Natural killer cell (primary cell): Measurements from ENCODE around the gene RAP1A. TPM values are rescaled to one million over a fixed set of nuclear protein-coding genes. Genes with fewer than 3 reads are reported as not detected.

Experiments
- ATAC-seq, 3 donors: fragments of 150-1000 bp in 2 of 3; fragments of 200-7000 bp in 1 of 3; cut with Tn5 transposase; 1 replicate in 1 of 3; 2 replicates in 2 of 3; pipeline ENCODE4 v1.10.0; 2021; ENCODE audit warnings: mild to moderate bottlenecking in 2 of 3, moderate library complexity in 2 of 3
- DNase-seq, 2 donors: peaks; one replicate each; pipeline versions ENCODE4 v3.0.0 to v3.0.0-alpha.2; 2013 to 2021; ENCODE audit warnings: mixed read lengths in 1 of 2
- H3K27ac ChIP-seq: one replicate; pipeline ENCODE4 v1.5.1; 2013; ENCODE audit warnings: mild to moderate bottlenecking, low read length
- H3K27me3 ChIP-seq: one replicate; pipeline ENCODE4 v1.6.1; 2013; ENCODE audit warnings: low read length; ENCODE audit not compliant: control insufficient read depth, insufficient read depth
- H3K36me3 ChIP-seq: one replicate; pipeline ENCODE4 v1.6.1; 2013; ENCODE audit warnings: low read length; ENCODE audit not compliant: control insufficient read depth, insufficient read depth
- H3K4me1 ChIP-seq: one replicate; pipeline ENCODE4 v1.6.1; 2013; ENCODE audit warnings: low read length; ENCODE audit not compliant: control insufficient read depth, insufficient read depth
- H3K4me3 ChIP-seq: one replicate; pipeline ENCODE4 v1.5.1; 2013; ENCODE audit warnings: low read length
- H3K9me3 ChIP-seq: one replicate; pipeline ENCODE4 v1.6.1; 2013; ENCODE audit warnings: low read length; ENCODE audit not compliant: control insufficient read depth, insufficient read depth
- H3K27ac Mint-ChIP-seq, 2 donors: one replicate each; pipeline ENCODE4 v1.8.0; 2022; ENCODE audit warnings: mild to moderate bottlenecking in 2 of 2, mixed read lengths in 2 of 2, moderate library complexity in 1 of 2
- H3K27me3 Mint-ChIP-seq, 2 donors: one replicate each; pipeline ENCODE4 v1.8.0; 2022; ENCODE audit warnings: low read depth in 2 of 2, mixed read lengths in 2 of 2
- H3K36me3 Mint-ChIP-seq: one replicate; pipeline ENCODE4 v1.8.0; 2022; ENCODE audit warnings: mixed read lengths
- H3K4me1 Mint-ChIP-seq, 2 donors: one replicate each; pipeline ENCODE4 v1.8.0; 2022; ENCODE audit warnings: mixed read lengths in 2 of 2
- H3K4me3 Mint-ChIP-seq: one replicate; pipeline ENCODE4 v1.8.0; 2022; ENCODE audit warnings: mild to moderate bottlenecking, moderate library complexity, mixed read lengths
- H3K9me3 Mint-ChIP-seq, 2 donors: one replicate each; pipeline ENCODE4 v1.8.0; 2022; ENCODE audit warnings: mixed read lengths in 2 of 2
- WGBS: methylation state at CpG from one replicate; pipeline ENCODE4 v1.1.7; 2013; ENCODE audit warnings: missing lambda C conversion rate; ENCODE audit not compliant: insufficient coverage; 5-methylcytosine and 5-hydroxymethylcytosine counted together
- intact Hi-C: fragments of 100-400 bp; cut with micrococcal nuclease; formaldehyde crosslinking; loops from one replicate; pipeline ENCODE4 v1.14.2; 2022
- total RNA-seq, 4 donors: library from RNA; stranded (reverse); fragments of 120-200 nt in 1 of 4; gene quantifications; one replicate each; pipeline versions ENCODE4 v1.2.3 to v1.2.4, GENCODE V29; 2013 to 2022
- TF ChIP-seq, protein P1 (sequence below): fragments of 200-600 bp; IDR thresholded peaks from one replicate; pipeline ENCODE4 v1.8.0; 2022; ENCODE audit warnings: antibody characterized with exemption

Gene RAP1A
- total RNA-seq, 3 donors from 2014 or later (not counting 1 experiment from before 2014, with no cell fraction given), result 83.7 to 112 (median 104) TPM

DNA sequence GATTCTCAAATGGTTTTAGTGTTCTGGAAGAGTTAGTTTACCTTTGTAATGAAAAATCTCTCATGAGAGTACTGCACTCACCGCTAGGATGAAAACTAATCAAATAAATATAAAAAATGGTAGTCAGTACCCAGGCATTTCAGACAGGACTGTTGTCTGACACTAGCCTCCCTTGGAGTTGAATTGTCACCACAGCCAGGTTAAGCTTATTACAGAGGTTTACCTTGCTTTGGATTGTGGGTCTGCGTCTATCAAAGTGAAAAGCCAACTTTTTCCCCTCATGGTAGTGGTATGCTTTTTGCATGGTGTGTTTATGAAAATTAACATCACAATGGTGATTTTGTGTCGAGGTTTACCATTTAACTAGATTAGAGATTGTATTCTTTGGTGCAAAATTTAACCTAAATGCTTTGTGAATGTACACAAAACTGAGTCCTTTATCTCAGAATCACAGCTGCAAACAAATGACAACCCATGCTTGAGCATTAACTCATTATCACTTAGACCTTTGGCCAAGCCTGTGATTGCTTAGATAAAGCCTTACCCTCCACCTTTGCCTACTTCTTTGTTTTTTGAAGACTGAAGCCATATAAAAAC, 20.1 kb downstream of the RAP1A start:
- ATAC-seq (no peak), DNase-seq (no peak)
- H3K27ac ChIP-seq, result no peak overlapping the region
- H3K4me3 Mint-ChIP-seq, result no peak overlapping the region
- H3K4me1 Mint-ChIP-seq, result peaks cover 56 to 57% of the 10 kb centered on the region in 2 donors
- no peaks in the 10 kb centered on the region for H3K27me3 Mint-ChIP-seq
- H3K36me3 ChIP-seq, result peaks cover 3% of the 10 kb centered on the region
- no peaks in the 10 kb centered on the region for H3K9me3 ChIP-seq
- no peak overlapping the region for H3K4me3 ChIP-seq
- TF ChIP-seq, protein P1, sequence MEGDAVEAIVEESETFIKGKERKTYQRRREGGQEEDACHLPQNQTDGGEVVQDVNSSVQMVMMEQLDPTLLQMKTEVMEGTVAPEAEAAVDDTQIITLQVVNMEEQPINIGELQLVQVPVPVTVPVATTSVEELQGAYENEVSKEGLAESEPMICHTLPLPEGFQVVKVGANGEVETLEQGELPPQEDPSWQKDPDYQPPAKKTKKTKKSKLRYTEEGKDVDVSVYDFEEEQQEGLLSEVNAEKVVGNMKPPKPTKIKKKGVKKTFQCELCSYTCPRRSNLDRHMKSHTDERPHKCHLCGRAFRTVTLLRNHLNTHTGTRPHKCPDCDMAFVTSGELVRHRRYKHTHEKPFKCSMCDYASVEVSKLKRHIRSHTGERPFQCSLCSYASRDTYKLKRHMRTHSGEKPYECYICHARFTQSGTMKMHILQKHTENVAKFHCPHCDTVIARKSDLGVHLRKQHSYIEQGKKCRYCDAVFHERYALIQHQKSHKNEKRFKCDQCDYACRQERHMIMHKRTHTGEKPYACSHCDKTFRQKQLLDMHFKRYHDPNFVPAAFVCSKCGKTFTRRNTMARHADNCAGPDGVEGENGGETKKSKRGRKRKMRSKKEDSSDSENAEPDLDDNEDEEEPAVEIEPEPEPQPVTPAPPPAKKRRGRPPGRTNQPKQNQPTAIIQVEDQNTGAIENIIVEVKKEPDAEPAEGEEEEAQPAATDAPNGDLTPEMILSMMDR, result no peak
- H3K36me3 Mint-ChIP-seq, result no peaks in the 10 kb centered on the region
- H3K27ac Mint-ChIP-seq, result no peak overlapping the region
- H3K4me1 ChIP-seq, result peaks cover 10% of the 10 kb centered on the region
- 93% methylated on average over 2 of the region's 3 CpGs for WGBS
- no peaks in the 10 kb centered on the region for H3K27me3 ChIP-seq
- H3K9me3 Mint-ChIP-seq, result no peaks in the 10 kb centered on the region
- intact Hi-C loops, result no loop called here

DNA sequence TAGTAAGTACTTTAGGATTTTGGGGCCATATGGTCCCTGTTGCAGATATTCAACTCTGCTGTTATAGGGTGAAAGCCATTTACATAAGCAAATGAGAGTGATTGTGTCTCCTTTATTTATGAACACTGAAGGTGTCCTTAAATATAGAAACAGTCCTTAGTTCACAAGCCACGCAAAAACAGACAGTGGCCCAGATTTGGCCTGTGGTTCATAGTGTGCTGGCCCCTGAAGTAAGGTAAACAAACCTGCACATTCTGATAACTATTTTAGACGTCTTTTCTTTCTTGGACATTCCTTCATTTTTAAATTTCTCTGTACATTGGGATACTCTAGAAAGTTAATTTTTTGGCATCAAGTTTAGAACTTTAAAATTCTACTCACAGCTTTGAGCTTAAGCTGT, 23.5 kb downstream of the RAP1A start:
- Histone ChIP-seq H3K27me3 (no peaks in the 10 kb centered on the region), H3K27ac (no peak overlapping the region), H3K9me3 (no peaks in the 10 kb centered on the region), H3K4me3 (no peak overlapping the region), H3K36me3 (peaks cover 3% of the 10 kb centered on the region), H3K4me1 (peaks cover 17% of the 10 kb centered on the region)
- Mint-ChIP-seq H3K27me3 (no peaks in the 10 kb centered on the region), H3K27ac (peak overlapping the region; percentile 37 to 62), H3K4me1 (peaks cover 63 to 67% of the 10 kb centered on the region in 2 donors), H3K4me3 (no peak overlapping the region), H3K9me3 (no peaks in the 10 kb centered on the region), H3K36me3 (no peaks in the 10 kb centered on the region)
- intact Hi-C loops, result no loop called here
- DNase-seq (no peak), ATAC-seq (no peak)
- 87% methylated on average over 2 of the region's 2 CpGs for WGBS
- TF ChIP-seq, protein P1, result no peak

DNA sequence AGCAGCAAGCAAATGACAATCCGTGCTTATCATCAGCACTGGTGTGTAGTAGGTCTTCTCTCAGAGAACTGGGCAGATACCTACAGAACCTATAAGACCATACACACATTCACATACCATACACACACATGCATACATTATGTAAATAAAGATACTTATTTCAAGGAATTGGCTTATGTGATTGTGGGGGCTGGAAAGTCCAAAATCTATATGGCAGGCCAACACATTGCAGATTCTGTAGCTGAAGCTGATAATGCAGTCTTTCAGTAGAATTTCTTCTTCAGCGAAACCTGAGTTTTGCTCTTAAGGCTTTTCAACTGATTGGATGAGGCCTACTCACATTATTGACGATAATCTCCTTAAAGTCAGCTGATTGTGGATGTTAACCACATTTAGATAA, 24.1 kb downstream of the RAP1A start:
- H3K4me3 Mint-ChIP-seq, result no peak overlapping the region
- no peak for ATAC-seq
- TF ChIP-seq, protein P1, result no peak
- Histone ChIP-seq H3K27ac (no peak overlapping the region), H3K4me1 (peaks cover 18% of the 10 kb centered on the region), H3K27me3 (no peaks in the 10 kb centered on the region), H3K4me3 (no peak overlapping the region), H3K36me3 (peaks cover 3% of the 10 kb centered on the region), H3K9me3 (no peaks in the 10 kb centered on the region)
- H3K4me1 Mint-ChIP-seq, result peaks cover 63 to 67% of the 10 kb centered on the region in 2 donors
- 100% methylated on average over 3 of the region's 3 CpGs for WGBS
- DNase-seq, result no peak
- no peaks in the 10 kb centered on the region for H3K9me3 Mint-ChIP-seq
- intact Hi-C loops, result no loop called here
- H3K36me3 Mint-ChIP-seq, result no peaks in the 10 kb centered on the region
- peak overlapping the region; percentile 37 to 62 for H3K27ac Mint-ChIP-seq
- H3K27me3 Mint-ChIP-seq, result no peaks in the 10 kb centered on the region

DNA sequence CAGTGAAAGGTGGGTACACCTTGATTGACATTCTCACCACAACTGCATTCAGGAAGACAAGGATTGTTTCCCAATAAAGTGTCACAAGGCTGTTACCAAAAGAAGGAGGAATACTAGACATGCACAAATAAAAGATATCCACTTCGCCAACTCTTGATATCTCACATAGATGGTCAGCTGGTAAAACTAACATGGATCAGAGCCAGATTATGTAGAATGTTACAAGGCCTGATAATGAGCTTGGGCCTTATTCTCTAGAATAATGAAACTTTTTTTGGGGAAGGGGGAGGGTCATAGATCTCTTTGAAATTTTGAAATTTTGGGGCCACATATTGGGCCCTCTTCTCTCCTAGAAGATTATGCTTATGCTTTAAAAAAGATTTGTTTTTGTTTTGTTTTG, 24.9 kb downstream of the RAP1A start:
- H3K27me3 ChIP-seq, result no peaks in the 10 kb centered on the region
- H3K9me3 Mint-ChIP-seq, result no peaks in the 10 kb centered on the region

More for the DNA sequence above, 24.9 kb downstream of the RAP1A start:
- H3K27ac Mint-ChIP-seq, result peak overlapping the region; percentile 37 to 62
- TF ChIP-seq, protein P1, result no peak
- H3K4me1 Mint-ChIP-seq, result peaks cover 63 to 67% of the 10 kb centered on the region in 2 donors
- H3K36me3 Mint-ChIP-seq, result no peaks in the 10 kb centered on the region
- peaks cover 26% of the 10 kb centered on the region for H3K4me1 ChIP-seq
- no peak overlapping the region for H3K4me3 Mint-ChIP-seq
- intact Hi-C loops, result no loop called here
- H3K4me3 ChIP-seq, result no peak overlapping the region
- DNase-seq, result no peak
- ATAC-seq, result no peak
- H3K27me3 Mint-ChIP-seq, result no peaks in the 10 kb centered on the region
- H3K27ac ChIP-seq, result no peak overlapping the region
- no CpG with 5 or more reads among the region's 1 CpG for WGBS
- H3K36me3 ChIP-seq, result peaks cover 3% of the 10 kb centered on the region
- H3K9me3 ChIP-seq, result no peaks in the 10 kb centered on the region
